DOHH2 (cell line): ENCODE data around the gene ZNF674.

Source experiments
- EZH2phosphoT487 ChIP-seq: fragments of 200-600 bp; sonication (generic); IDR thresholded peaks from 2 replicates; pipeline ENCODE4 v1.6.1; 2017; ENCODE audit warnings: borderline replicate concordance, mild to moderate bottlenecking, antibody characterized with exemption, low read length, moderate library complexity, mixed read lengths
- TF ChIP-seq, protein P1 (sequence below): fragments of 200-600 bp; sonication (generic); IDR thresholded peaks from one replicate; pipeline ENCODE4 v1.5.1; 2014; ENCODE audit warnings: antibody characterized with exemption, mild to moderate bottlenecking, low read depth, low read length; ENCODE audit not compliant: poor library complexity, severe bottlenecking

DNA sequence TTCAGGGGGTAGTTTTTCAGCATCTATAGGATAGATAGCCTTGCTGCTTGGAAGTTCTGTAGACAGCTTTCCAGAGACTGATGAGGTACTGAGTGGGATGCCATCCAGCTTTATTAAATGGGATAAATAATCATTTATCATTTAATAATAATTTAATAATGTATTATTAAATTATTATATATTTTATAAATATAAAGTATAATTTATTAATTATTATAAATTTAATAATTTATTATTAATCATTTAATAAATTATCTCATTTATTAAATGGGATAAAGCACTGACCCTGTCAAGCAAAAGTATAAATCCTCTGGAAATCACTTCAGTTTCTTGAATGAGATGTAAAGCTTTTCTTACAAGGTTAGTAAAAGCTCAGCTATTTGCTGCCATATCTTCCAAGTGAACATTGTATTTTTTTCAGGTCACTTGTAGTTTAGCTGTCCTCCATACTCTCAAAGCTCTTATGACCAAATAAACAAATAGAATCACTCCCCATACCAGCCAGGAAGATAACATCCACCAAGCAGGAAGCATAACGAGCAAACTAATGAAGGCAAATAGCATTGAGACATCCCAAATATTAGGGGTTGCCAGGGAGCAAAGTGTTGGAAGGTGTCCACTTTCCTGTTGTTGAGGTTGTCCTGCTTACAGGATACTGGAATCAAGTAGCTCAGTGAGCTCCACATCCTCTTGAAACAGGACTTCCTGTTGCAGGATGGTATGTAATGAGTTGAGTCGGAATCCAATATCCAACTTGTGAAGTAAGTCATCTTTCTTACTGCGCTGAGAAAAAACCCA lies 88.9 kb downstream of the ZNF674 start:
- no peak for TF ChIP-seq EZH2phosphoT487
- TF ChIP-seq, protein P1, sequence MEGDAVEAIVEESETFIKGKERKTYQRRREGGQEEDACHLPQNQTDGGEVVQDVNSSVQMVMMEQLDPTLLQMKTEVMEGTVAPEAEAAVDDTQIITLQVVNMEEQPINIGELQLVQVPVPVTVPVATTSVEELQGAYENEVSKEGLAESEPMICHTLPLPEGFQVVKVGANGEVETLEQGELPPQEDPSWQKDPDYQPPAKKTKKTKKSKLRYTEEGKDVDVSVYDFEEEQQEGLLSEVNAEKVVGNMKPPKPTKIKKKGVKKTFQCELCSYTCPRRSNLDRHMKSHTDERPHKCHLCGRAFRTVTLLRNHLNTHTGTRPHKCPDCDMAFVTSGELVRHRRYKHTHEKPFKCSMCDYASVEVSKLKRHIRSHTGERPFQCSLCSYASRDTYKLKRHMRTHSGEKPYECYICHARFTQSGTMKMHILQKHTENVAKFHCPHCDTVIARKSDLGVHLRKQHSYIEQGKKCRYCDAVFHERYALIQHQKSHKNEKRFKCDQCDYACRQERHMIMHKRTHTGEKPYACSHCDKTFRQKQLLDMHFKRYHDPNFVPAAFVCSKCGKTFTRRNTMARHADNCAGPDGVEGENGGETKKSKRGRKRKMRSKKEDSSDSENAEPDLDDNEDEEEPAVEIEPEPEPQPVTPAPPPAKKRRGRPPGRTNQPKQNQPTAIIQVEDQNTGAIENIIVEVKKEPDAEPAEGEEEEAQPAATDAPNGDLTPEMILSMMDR, result no peak
